Middle frontal gyrus (tissue), 1 donor: ENCODE results near the gene HMCN2.

Experiments
- DNase-seq: peaks from one replicate; pipeline ENCODE4 v3.0.0-alpha.2; 2015; ENCODE audit warnings: low spot score; ENCODE audit errors: extremely low spot score

HMCN2 gene

GRCh38 chr9:130308081-130308571 lies 42.6 kb downstream of the HMCN2 start:
- DNase-seq, result no peak

GRCh38 chr9:130309689-130310455 lies 44.3 kb downstream of the HMCN2 start:
- no peak for DNase-seq

GRCh38 chr9:130310456-130310855 lies 44.9 kb downstream of the HMCN2 start:
- DNase-seq, result no peak

GRCh38 chr9:130311003-130311402 lies 45.4 kb downstream of the HMCN2 start:
- DNase-seq, result no peak

GRCh38 chr9:130311408-130312140 lies 46.0 kb downstream of the HMCN2 start:
- no peak for DNase-seq

- no peak for DNase-seq
These were observed 47.7 kb downstream of the HMCN2 start for GRCh38 chr9:130313103-130313858.

- no peak for DNase-seq
These were observed 50.1 kb downstream of the HMCN2 start for GRCh38 chr9:130315446-130316226.

- DNase-seq, result no peak
These were observed 50.9 kb downstream of the HMCN2 start for GRCh38 chr9:130316430-130316829.

- DNase-seq, result no peak
These were observed 53.7 kb downstream of the HMCN2 start for GRCh38 chr9:130319300-130319699.

- DNase-seq, result no peak
These were observed 54.6 kb downstream of the HMCN2 start for GRCh38 chr9:130319944-130320712.

- no peak for DNase-seq
These were observed 55.3 kb downstream of the HMCN2 start for GRCh38 chr9:130320723-130321481.

- DNase-seq, result no peak
These were observed 56.0 kb downstream of the HMCN2 start for GRCh38 chr9:130321539-130321938.

- DNase-seq, result no peak
These were observed 57.6 kb downstream of the HMCN2 start for GRCh38 chr9:130323051-130323745.

- DNase-seq, result no peak
These were observed 60.4 kb downstream of the HMCN2 start for GRCh38 chr9:130325921-130326320.

GRCh38 chr9:130327070-130327780 lies 61.7 kb downstream of the HMCN2 start:
- no peak for DNase-seq

- DNase-seq, result no peak
These were observed 62.3 kb downstream of the HMCN2 start for GRCh38 chr9:130327781-130328348.

- no peak for DNase-seq
These were observed 62.8 kb downstream of the HMCN2 start for GRCh38 chr9:130328349-130328801.

GRCh38 chr9:130329061-130329460 lies 63.5 kb downstream of the HMCN2 start:
- DNase-seq, result no peak
